Activated CD4-positive, CD25-positive, alpha-beta regulatory T cell treated with anti-CD3 and anti-CD28 coated beads, Interleukin-2, amount 50 U/mL, for 72 hours (primary cell): Measurements from ENCODE around the gene ZNF443.
"Not testable (repeated sequence)": the region's sequence is repeated elsewhere in the genome, so short reads cannot be mapped to it uniquely, and the experiment has no call there.

Experiments
- DNase-seq: peaks from one replicate; pipeline ENCODE4 v3.0.0; 2021

ZNF443 gene

DNA sequence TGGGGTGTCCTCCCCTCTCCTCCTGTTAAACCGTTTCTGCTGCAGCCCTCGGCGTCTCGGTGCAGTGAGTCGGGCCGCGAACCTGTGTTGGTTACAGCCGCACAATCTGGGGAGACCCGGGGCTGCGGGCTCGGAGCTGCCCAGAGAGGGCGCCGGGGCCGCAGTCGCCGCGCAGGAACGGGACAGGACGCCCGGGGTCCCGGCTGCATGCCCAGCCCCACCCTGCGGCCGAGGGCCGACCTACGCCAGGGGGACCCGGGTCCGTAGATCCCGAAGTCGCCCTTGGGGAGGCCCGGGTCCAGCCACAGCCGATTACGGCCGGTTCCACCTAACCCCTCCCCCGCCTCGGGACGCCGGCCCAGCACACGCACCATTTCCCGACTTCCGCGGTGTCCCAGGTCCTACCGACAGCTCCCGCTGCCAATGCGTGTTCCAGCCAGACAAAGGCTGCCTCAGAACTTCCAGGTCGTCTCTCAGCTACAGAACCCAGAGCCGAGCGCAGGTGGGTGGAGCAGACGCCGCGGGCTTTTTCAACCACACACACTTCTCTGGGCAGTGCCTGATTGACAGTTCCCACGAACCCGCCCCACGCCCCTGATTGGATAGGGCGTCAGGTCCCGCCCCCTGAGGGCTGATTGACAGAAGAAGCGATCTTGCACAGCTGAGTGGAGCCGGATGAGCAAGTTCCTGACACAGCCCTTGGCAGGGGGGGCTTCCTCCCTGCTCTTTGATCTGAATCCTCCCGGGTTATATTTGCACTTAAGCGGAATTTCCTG is at the start of gene ZNF443:
Gene ZNF443, minus strand, starts transcription at position 481 of the 776 bp plus-strand sequence. Its CDS starts 107 bp downstream, at position 374.
- DNase-seq: peak; percentile 99

DNA sequence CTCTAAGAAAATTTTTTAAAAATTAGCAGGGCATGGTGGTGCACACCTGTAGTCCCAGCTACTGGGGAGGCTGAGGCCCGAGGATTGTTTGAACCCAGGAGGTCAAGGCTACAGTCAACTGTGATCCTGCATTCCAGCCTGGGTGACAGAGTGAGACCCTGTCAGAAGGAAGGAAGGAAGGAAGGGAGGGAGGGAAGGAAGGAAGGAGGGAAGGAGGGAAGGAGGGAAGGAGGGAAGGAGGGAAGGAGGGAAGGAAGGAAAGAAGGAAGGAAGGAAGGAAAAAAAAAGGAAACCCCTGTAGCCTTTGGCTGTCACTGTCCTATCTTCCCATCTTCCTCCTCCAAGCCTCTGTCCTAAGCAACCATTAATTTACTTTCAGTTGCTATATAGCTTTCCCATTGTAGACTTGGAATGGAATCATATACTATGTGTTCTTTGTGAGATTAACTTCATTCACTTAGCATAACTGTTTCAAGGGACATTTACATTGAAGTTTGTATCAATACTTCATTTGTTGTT is 45.5 kb upstream of the ZNF443 start:
- not testable (repeated sequence) for DNase-seq

DNA sequence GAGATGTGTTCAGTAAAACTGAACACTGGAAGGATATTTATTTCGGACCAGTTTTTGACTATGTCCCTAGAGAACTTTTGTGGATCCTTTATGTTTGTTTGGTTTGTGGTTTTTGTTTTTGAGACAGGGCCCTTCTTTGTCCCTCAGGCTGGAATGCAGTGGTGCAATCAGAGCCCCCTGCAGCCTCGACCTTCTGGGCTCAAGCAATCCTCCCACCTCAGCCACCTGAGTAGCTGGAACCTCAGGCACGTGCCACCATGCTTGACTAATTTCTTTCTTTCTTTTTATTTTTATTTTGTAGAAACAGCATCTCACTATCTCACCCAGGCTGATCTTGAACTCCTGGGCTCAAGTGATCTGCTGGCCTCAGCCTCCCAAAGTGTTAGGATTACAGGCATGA is 44.8 kb upstream of the ZNF443 start:
- no peak for DNase-seq

DNA sequence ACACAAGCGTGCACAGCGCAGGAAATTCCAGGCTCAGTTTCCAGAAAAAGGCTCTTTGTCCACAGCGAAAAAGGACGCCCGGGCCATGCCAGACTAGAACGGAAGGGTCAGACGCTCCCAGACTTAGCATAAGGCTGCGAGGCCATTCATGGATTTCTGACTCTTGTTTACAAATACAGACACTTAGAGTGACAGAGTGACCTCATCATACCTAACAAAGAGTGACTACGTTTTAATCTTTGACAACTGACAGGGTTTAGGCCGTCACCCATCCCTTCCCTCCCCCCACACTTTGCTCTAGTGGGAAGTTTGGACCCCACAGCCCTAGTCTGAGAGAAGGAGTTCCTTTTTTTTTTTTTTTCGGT is 44.2 kb upstream of the ZNF443 start:
- no peak for DNase-seq

DNA sequence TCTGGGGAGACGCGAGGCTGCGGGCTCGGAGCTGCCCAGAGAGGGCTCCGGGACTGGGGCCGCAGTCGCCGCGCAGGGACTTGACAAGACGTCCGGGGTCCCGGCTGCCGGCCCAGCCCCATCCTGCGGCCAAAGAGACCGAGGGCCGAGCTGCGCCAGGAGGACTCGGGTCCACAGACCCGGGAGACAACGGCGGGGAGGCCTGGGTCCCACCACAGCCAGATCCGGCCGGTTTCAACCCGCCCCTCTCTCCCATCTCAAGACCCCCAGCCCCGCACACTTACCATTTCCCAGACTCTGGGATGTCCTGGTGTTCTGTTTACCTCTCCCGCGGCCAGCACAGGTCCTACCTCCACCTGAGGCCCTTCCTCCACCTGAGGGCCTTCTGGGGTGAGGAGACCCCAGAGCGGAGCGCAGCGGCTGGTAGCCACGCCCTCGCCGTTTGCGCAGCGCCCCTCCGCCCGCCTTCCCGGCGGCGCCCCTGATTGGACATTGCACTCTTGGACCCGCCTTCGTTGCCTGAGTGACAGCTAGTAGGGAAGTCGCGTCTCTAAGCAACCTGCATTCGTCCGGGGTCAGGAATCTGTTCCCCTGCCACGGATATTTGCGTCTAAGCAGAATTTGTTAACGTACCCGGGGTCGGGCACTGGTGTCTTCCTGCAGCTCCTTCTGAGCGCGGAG is 43.7 kb upstream of the ZNF443 start, which contains the start of gene ZNF709:
Gene ZNF709, minus strand, starts transcription at position 446 of the 681 bp plus-strand sequence. Its CDS starts 159 bp downstream, at position 287.
- DNase-seq: peak; percentile 88

DNA sequence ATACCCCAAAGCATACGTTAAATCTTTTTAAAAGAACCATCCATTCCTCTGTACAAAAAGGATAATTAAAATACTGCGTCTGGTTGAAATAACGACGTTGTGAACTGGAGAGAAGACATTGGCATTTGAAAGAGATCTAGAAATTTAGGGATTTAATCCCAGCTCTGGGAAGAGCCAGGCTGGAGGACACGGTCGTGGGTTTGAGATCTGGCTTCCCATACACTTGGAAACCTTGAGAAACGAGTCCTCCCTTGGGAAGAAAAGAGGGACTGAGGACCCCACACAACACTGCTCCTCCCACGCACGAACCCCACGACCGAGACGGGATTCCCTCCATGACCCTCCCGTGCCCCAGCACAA is 43.2 kb upstream of the ZNF443 start:
- DNase-seq: no peak

DNA sequence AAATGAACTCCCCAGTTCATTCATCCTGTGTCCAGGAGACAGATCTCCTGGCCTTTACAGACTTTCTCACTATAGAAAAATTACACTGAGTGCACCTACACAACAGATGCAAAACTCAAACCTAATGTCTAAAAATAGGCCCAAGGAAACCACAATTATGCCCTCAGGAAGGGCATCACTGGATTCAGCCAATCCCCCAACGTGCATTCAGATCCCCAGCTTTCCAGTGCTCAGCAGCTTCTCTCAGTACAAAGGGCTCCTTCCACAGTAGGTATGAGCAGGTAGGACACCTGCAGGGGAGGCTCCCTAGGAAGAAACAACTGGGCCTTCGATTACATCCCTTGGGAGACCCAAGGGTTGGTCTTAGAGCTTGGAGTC is 41.7 kb upstream of the ZNF443 start:
- no peak for DNase-seq

DNA sequence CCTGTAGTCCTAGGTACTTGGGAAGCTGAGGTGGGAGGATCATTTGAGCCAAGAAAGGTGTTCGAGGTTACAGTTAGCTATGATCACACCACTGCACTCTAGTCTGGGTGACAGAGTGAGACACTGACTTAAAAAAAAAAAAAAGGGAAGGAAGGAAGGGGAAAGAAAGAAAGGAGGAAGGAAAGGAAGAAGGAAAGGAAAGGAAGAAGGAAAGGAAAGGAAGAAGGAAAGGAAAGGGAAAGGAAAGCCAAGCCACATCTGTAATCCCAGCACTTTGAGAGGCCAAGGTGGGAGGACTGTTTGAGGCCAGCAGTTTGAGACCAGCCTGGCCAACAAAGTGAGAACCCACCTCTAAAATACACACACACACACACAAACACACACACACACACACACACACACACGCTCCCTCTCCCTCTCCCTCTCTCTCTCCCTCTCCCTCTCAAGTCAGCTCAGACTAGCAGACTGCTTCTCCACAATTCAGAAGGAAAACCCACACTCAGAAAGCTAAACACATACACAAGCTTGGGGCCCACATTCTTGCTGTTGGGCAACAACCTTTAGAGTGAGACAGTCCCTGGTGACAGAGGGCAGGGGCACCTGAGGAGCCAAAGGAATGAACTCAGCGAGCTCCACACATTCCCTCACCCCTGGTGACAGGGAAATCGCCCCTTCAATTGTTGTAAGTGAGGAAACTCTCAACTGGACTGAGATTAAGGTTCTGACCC is 41.1 kb upstream of the ZNF443 start:
- no peak for DNase-seq

DNA sequence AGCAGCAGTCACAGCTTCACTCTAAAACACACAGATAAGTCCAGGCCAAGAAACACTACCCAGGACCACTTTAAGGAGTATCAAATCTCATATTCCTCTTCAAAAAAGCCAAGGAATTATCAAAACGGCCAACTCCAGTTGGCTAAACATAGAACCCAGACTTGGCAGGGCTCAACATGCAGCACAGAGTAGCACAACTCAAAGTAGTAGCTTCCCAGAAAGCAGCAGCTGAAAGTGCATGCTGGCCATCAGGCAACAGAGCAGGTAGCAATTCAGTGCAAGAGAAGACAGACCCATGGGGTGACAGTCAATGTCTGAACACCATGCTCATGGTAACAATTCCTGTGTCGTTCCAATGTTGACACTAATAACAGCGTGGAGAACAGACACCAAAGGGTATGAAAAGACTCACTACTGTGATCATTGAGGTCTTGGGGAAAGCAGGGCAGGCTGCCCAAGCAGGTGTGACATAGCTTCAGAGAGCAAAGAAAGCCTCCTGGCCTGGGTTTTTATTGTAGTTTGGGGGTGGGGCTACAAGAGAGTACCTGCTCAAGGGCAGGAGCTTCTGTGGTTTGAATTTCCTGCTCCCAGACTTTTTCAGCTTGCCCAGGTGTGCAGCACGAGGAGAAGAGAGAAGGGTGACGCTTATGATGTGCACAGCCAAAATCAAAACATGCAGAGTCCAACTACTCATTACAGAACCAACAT is 37.6 kb upstream of the ZNF443 start:
- DNase-seq: no peak

DNA sequence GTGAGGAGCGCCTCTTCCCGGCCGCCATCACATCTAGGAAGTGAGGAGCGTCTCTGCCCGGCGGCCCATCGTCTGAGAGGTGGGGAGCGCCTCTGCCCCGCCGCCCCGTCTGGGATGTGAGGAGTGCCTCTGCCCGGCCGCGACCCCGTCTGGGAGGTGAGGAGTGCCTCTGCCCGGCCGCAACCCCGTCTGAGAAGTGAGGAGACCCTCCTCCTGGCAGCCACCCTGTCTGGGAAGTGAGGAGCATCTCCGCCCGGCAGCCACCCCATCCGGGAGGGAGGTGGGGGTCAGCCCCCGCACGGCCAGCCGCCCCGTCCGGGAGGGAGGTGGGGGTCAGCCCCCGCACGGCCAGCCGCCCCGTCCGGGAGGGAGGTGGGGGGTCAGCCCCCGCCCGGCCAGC is 26.8 kb upstream of the ZNF443 start:
- not testable (repeated sequence) for DNase-seq

DNA sequence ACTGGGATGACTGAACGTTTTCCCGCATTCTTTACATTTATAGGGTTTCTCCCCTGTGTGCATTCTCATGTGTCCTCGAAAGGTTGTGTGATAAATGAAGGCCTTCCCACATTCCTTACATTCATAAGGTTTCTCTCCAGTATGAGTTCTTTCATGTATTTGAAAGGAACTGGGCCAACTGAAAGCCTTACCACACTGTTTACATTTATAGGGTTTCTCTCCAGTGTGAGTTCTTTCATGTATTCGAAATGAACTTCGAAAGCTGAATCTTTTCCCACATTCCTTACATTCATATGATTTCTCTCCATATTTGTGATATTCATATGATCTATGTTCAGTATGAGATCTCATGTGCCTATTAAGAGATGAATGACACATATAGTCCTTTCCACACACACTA is 24.4 kb upstream of the ZNF443 start:
- DNase-seq: no peak

DNA sequence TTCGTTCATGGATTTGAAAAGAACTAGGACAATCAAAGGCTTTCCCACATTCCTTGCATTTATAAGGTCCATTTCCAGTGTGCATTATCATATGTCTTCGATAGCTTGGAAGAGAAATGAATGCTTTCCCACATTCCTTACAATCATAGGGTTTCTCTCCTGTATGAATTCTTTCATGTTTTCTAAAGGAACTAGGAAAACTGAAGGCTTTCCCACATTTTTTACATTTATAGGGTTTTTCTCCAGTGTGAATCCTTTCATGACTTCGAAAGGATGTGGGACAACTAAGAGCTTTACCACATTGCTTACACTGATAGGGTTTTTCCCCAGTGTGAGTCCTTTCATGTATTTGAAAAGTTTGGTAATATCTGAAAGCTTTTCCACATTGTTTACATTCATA is 23.9 kb upstream of the ZNF443 start:
- no peak for DNase-seq

DNA sequence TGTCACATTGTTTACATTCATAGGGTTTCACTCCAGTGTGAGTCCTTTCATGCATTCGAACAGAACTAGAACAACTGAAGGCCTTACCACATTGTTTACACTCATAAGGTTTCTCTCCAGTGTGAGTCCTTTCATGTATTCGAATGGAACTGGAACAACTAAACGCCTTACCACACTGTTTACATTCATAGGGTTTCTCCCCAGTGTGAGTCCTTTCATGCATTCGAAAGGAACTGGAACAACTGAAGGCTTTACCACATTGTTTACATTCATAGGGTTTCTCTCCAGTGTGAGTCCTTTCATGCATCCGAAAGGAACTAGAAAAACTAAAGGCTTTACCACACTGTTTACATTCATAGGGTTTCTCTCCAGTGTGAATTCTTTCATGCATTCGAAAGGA is 23.3 kb upstream of the ZNF443 start:
- DNase-seq: not testable (repeated sequence)

DNA sequence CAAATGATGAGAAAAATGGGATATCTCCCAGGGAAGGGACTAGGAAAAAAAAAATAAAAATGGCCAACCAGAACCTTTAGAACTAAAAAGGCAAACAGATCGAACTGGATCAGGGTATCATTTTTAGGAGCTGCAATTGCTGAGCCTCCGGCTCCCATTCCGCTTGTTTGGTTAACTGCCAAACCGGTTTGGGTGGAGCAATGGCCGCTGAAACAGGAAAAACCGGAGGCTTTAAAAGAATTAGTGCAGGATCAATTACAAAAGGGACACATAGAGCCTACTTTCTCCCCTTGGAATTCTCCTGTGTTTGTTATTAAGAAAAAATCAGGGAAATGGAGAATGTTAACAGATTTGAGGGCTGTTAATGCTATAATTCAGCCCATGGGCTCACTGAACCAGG is 12.7 kb upstream of the ZNF443 start:
- DNase-seq: no peak

DNA sequence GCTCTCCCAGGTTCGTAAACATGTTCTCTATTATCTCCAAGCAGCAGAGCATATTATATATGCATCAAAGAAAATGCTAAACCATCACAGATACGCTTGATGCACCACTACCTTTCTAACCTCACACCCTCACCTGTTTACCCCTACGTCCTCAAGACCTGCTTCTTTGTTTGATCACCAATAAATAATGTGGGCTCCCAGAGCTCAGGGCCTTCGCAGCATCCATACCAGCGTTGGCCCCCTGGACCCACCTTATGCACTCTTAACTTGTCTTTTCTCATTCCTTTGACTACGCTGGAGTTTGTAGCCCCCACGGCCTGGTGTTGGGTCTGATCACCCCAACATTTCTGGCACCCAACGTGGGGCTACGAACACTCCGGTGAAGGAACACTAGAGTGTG is 10.0 kb upstream of the ZNF443 start:
- no peak for DNase-seq

DNA sequence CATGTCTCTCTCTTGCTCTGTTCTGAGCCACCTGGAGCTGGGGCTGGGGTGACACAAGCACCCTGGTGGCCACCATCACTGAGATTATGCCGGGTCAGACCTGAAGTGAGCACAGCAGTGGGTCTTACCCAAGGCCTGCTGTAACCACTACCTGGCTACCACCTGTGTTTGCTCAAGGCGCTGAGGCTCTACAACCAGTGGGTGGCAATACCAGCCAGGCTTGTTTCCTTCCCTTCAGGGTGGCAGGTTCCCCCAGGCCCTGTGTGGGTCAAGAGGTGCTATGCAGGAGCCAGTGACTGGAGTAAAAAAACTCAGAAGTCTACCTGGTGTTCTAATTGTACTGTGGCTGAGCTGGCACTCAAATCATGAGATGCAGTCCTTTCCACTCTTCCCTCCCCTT is 8.0 kb upstream of the ZNF443 start:
- no peak for DNase-seq

DNA sequence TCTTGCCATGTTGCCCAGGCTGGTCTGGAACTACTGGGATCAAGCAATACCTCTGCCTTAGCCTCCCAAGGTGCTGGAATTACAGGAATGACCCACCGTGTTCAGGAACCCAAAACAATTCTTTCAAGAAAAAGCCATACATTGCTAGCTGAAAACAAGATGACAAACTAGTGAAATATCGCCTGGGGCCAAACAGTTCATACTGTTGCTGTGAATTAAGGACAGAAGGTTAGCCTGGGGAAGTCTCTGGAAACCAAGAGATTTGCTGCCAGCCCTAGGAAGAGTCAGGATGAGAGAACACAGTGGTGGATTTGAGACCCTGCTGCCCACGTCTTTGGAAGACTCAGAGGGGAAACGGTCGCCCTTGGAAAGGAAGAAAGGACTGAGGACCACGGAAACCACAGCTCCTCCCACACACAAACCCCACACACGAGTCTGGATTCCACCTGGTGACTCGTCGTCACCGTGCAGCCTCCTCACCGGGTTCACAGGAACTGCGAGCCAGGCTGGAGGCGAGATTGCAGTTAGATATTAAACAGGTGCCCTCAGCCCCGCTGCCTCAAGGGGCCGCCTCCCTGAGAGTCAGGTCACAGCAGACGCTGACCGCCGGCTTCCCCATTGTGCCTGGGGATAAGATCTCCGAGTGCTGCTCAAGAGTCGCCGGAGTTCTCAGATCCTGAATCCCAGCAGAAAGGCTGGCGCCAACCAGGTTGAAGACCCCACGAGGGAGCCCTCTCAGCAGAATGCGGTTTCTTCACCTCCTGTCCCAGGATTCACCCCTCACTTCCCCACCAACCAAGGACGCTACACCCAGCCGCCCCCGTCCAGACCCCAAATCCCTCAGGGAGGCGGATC is 908 bp downstream of the ZNF443 start:
- peak; percentile 39 for DNase-seq

DNA sequence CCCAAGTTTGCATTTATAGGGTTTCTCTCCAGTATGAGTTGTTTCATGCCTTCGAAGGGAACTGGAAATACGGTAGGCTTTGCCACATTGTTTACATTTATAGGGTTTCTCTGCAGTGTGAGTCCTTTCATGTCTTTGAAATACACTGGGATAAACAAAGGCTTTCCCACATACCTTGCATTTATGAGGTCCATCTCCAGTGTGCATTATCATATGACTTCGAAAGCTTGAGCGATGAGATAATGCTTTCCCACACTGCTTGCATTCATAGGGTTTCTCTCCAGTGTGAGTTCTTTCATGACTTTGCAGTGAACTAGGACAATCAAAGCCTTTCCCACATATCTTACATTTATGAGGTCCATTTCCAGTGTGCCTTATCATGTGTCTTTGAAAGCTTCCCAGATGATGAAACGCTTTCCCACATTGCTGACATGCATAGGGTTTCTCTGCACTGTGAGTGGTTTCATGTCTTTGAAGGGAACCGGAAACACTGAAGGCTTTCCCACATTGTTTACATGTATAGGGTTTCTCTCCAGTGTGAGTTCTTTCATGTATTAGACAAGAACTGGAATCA is 10.0 kb downstream of the ZNF443 start:
- not testable (repeated sequence) for DNase-seq

DNA sequence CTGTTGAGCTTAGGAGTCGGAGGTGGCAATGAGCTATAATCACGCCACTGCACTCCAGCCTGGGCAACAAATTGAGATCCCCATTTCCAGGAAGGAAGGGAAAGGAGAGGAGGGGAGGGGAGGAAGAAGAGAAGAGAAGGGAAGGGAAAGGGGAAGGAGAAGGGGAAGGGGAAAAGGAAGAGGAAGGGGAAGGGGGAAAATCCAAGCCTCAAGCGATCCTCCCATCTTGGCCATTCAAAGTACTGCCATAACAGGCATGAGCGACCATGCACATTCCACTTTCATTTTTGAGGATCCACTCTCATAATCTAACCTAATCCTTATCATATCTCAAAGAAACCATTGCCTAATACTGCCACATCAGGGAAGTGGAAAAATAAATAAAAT is 14.9 kb downstream of the ZNF443 start:
- DNase-seq: no peak

DNA sequence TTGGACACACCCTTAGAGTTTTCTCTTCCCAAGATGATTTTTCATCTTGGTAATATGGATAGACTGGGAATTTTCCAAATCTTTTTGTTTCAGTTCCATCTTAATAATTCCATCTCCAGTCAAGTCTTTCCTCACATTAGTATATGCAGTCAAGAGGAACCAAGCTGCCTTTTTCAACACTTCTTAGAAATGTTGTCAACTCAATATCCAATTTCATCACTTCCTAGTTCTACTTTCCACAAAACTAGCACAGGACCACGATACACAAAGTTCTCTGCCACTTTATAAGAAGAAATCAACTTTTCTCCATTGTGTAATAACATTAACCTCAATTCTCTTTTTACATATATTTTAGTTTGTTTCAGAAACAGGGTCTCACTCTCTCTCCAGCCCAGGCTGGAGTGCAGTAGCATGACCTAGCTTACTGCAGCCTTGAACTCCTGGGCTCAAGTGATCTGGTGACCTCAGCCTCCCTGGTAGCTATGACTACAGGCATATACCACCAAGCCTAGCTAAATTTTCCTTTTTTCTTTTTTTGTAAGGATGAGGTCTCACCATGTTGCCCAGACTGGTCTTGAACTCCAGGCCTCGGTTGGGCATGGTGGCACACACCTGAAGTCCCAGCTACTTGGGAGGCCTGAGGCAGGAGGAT is 15.5 kb downstream of the ZNF443 start:
- no peak for DNase-seq

DNA sequence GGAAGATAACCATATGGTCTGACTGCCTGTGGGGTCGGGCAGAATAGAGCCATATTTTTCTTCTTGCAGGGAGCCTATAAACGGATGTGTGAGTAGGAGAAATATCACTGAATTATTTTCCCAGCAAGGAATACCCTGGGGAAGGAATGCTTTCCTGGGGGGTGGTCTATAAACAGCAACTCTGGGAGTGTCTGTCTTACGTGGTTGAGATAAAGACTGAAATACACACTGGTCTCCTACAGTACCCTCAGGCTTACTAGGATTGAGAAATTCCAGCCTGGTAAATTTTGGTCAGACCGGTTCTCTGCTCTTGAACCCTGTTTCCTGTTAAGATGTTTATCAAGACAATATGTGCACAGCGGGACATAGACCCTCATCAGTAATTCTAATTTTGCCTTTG is 23.5 kb downstream of the ZNF443 start:
- DNase-seq: not testable (repeated sequence)
